IMR-90 (cell line): ENCODE data around the gene FERD3L. TPM values are rescaled to one million over a fixed set of nuclear protein-coding genes. Genes with fewer than 3 reads are reported as not detected.

Experiments
- ATAC-seq: fragments of 200-7000 bp; cut with Tn5 transposase; 2 replicates; pipeline ENCODE4 v1.9.1; 2020; ENCODE audit warnings: low read depth, mild to moderate bottlenecking, moderate library complexity
- BruUV-seq: library from RNA; stranded (reverse); fragments of 400-500 nt; replicated peaks from 2 replicates; lab custom pipeline; 2021; lab: Mats Ljungman, UMichigan
- CTCF ChIA-PET: fragments of 300-600 bp; formaldehyde crosslinking; extraction: SDS; loops from one replicate; lab custom pipeline; 2021; ENCODE audit warnings: antibody characterized with exemption; lab: Yijun Ruan, JAX
- POLR2A ChIA-PET: fragments of 300-600 bp; sonication (Branson Sonifier 250); formaldehyde crosslinking; loops from one replicate; lab custom pipeline; 2022; ENCODE audit warnings: antibody characterized with exemption; ENCODE audit not compliant: unreplicated experiment; lab: Charles Lee
- DNase-seq: peaks from one replicate; pipeline ENCODE4 v3.0.0; 2013
- H2AFZ ChIP-seq: replicated peaks from 2 replicates; pipeline ENCODE3; 2013; ENCODE audit warnings: low read length, mild to moderate bottlenecking; ENCODE audit not compliant: poor library complexity
- H2AK5ac ChIP-seq: 2 replicates; pipeline ENCODE4 v1.6.1; 2013; ENCODE audit warnings: low read depth, low read length, inconsistent platforms
- H2AK9ac ChIP-seq: replicated peaks from 2 replicates; pipeline ENCODE3; 2013; ENCODE audit warnings: mild to moderate bottlenecking, low read depth, low read length, moderate library complexity; ENCODE audit not compliant: poor library complexity
- H2BK120ac ChIP-seq: 2 replicates; pipeline ENCODE4 v1.6.1; 2013; ENCODE audit warnings: low read depth, low read length, inconsistent platforms
- H2BK15ac ChIP-seq: 3 replicates; pipeline ENCODE4 v1.6.1; 2013; ENCODE audit warnings: low read depth, low read length, inconsistent platforms
- H2BK20ac ChIP-seq: 2 replicates; pipeline ENCODE4 v1.6.1; 2013; ENCODE audit warnings: low read depth, mild to moderate bottlenecking, inconsistent platforms, low read length, moderate library complexity
- H2BK5ac ChIP-seq: 2 replicates; pipeline ENCODE4 v1.6.1; 2013; ENCODE audit warnings: mild to moderate bottlenecking, low read depth, low read length, inconsistent platforms; ENCODE audit not compliant: poor library complexity, severe bottlenecking
- H3K14ac ChIP-seq: replicated peaks from 2 replicates; pipeline ENCODE4 v1.6.1; 2013; ENCODE audit warnings: low read depth, low read length, inconsistent platforms
- H3K18ac ChIP-seq: 2 replicates; pipeline ENCODE4 v1.6.1; 2013; ENCODE audit warnings: low read depth, low read length, control low read depth
- H3K23ac ChIP-seq: 2 replicates; pipeline ENCODE4 v1.6.1; 2013; ENCODE audit warnings: low read depth, low read length, inconsistent platforms
- H3K27ac ChIP-seq: 2 replicates; pipeline ENCODE4 v1.5.1; 2013; ENCODE audit warnings: mild to moderate bottlenecking, control low read depth, low read length; ENCODE audit not compliant: insufficient read depth
- H3K27me3 ChIP-seq: 2 replicates; pipeline ENCODE4 v1.6.1; 2013; ENCODE audit warnings: low read length; ENCODE audit not compliant: control insufficient read depth, insufficient read depth
- H3K36me3 ChIP-seq: 2 replicates; pipeline ENCODE4 v1.6.1; 2013; ENCODE audit warnings: low read length, mixed read lengths; ENCODE audit not compliant: control insufficient read depth, insufficient read depth
- H3K4ac ChIP-seq: 2 replicates; pipeline ENCODE4 v1.6.1; 2013; ENCODE audit warnings: low read depth, low read length, inconsistent platforms
- H3K4me1 ChIP-seq: 2 replicates; pipeline ENCODE4 v1.6.1; 2013; ENCODE audit warnings: low read length, mixed read lengths; ENCODE audit not compliant: control insufficient read depth, insufficient read depth
- H3K4me2 ChIP-seq: 2 replicates; pipeline ENCODE4 v1.6.1; 2013; ENCODE audit warnings: low read depth, mild to moderate bottlenecking, control low read depth, low read length, moderate library complexity
- H3K4me3 ChIP-seq: 2 replicates; pipeline ENCODE4 v1.5.1; 2013; ENCODE audit warnings: low read depth, mild to moderate bottlenecking, control low read depth, low read length, moderate library complexity; ENCODE audit not compliant: insufficient read depth
- H3K56ac ChIP-seq: 2 replicates; pipeline ENCODE4 v1.6.1; 2013; ENCODE audit warnings: low read length, inconsistent platforms; ENCODE audit not compliant: insufficient read depth; ENCODE audit errors: extremely low read depth
- H3K79me1 ChIP-seq, 2 experiments: 2 replicates each; pipeline ENCODE4 v1.6.1; 2013; ENCODE audit warnings: low read length in 2 of 2, inconsistent platforms in 1 of 2, low read depth in 1 of 2
- H3K9ac ChIP-seq: 2 replicates; pipeline ENCODE4 v1.6.1; 2013; ENCODE audit warnings: low read depth, low read length, control low read depth
- H3K9me1 ChIP-seq: 2 replicates; pipeline ENCODE4 v1.6.1; 2013; ENCODE audit warnings: low read length, inconsistent platforms; ENCODE audit not compliant: insufficient read depth
- H3K9me3 ChIP-seq: 2 replicates; pipeline ENCODE4 v1.6.1; 2013; ENCODE audit warnings: low read length; ENCODE audit not compliant: control insufficient read depth, insufficient read depth
- H4K20me1 ChIP-seq: 2 replicates; pipeline ENCODE4 v1.6.1; 2013; ENCODE audit warnings: low read length, inconsistent platforms; ENCODE audit not compliant: insufficient read depth
- H4K5ac ChIP-seq: 2 replicates; pipeline ENCODE4 v1.6.1; 2013; ENCODE audit warnings: mild to moderate bottlenecking, low read depth, low read length, control low read depth
- H4K8ac ChIP-seq, 2 experiments: 2 replicates each; pipeline ENCODE4 v1.6.1; 2013; ENCODE audit warnings: low read depth in 2 of 2, low read length in 2 of 2, control low read depth in 1 of 2, inconsistent platforms in 1 of 2
- H4K91ac ChIP-seq: 2 replicates; pipeline ENCODE4 v1.6.1; 2013; ENCODE audit warnings: low read depth, low read length, inconsistent platforms; ENCODE audit not compliant: insufficient read depth
- BHLHE40 ChIP-seq: fragments of 150-350 bp; IDR thresholded peaks from 2 replicates; pipeline ENCODE4 v1.6.1; 2016; ENCODE audit warnings: mild to moderate bottlenecking, low read depth, low read length
- CEBPB ChIP-seq: IDR thresholded peaks from 2 replicates; pipeline ENCODE4 v1.6.1; 2012; ENCODE audit warnings: low read depth, low read length, improper control_type of control experiment
- CHD1 ChIP-seq: IDR thresholded peaks from 2 replicates; pipeline ENCODE4 v1.6.1; 2012; ENCODE audit warnings: low read depth, low read length, improper control_type of control experiment
- MAFK ChIP-seq: IDR thresholded peaks from 2 replicates; pipeline ENCODE4 v1.6.1; 2012; ENCODE audit warnings: low read depth, low read length, improper control_type of control experiment
- MXI1 ChIP-seq: IDR thresholded peaks from 2 replicates; pipeline ENCODE4 v1.6.1; 2012; ENCODE audit warnings: low read depth, mild to moderate bottlenecking, low read length, moderate library complexity, borderline replicate concordance
- POLR2A ChIP-seq: IDR thresholded peaks from 2 replicates; pipeline ENCODE4 v1.6.1; 2012; ENCODE audit warnings: mild to moderate bottlenecking, low read depth, low read length
- RAD21 ChIP-seq: IDR thresholded peaks from 2 replicates; pipeline ENCODE4 v1.6.1; 2012; ENCODE audit warnings: low read length, improper control_type of control experiment
- RCOR1 ChIP-seq: IDR thresholded peaks from 2 replicates; pipeline ENCODE4 v1.6.1; 2012; ENCODE audit warnings: mild to moderate bottlenecking, low read length, improper control_type of control experiment; ENCODE audit not compliant: insufficient replicate concordance
- SMC3 ChIP-seq: fragments of 150-350 bp; IDR thresholded peaks from 2 replicates; pipeline ENCODE4 v1.6.1; 2016; ENCODE audit warnings: low read depth, mild to moderate bottlenecking, antibody characterized with exemption, low read length, moderate library complexity
- WGBS, 2 experiments: methylation state at CpG; one replicate each; pipeline versions ENCODE4 v1.1.5 to v1.1.7; 2013; ENCODE audit warnings: missing lambda C conversion rate in 2 of 2; ENCODE audit not compliant: insufficient read length in 1 of 2; ENCODE audit errors: extremely low coverage in 2 of 2; 5-methylcytosine and 5-hydroxymethylcytosine counted together
- dilution Hi-C: fragments of 300-500 bp; cut with HindIII; formaldehyde crosslinking; loops from one replicate; pipeline ENCODE4 v1.14.3; 2018; ENCODE audit warnings: low sequenced_read_pairs; ENCODE audit not compliant: unreplicated experiment
- in situ Hi-C: fragments of 300-500 bp; cut with MboI; formaldehyde crosslinking; loops from 3 replicates; pipeline ENCODE4 v1.14.3; 2019; ENCODE audit warnings: low sequenced_read_pairs, inconsistent platforms, mixed read lengths
- intact Hi-C: fragments of 100-400 bp; cut with micrococcal nuclease; formaldehyde crosslinking; loops from 2 replicates; pipeline ENCODE4 v1.10.0; 2022
- polyA plus RNA-seq, 3 experiments: library from polyadenylated mRNA; depleted of rRNA; stranded (reverse); fragments of >200 nt; gene quantifications; 2 replicates each; pipeline ENCODE4 v1.2.3, GENCODE V29; 2012; ENCODE audit warnings: low replicate concordance in 1 of 3
- total RNA-seq: library from RNA; depleted of rRNA; stranded (reverse); fragments of >200 nt; gene quantifications from 2 replicates; pipeline ENCODE4 v1.2.3, GENCODE V29; 2012
- TF ChIP-seq, protein P1 (sequence below): conservative IDR thresholded peaks from 2 replicates; pipeline ENCODE4 v1.5.1; 2012; ENCODE audit warnings: mild to moderate bottlenecking, low read depth, low read length, improper control_type of control experiment
- TF ChIP-seq, protein P2 (sequence below): fragments of 150-350 bp; IDR thresholded peaks from 2 replicates; pipeline ENCODE4 v1.6.1; 2016; ENCODE audit warnings: low read depth, mild to moderate bottlenecking, low read length, moderate library complexity, borderline replicate concordance

FERD3L gene
- total and polyA plus RNA-seq, 2 of the 4 experiments (the other 2 are of a cell fraction) = not detected

DNA sequence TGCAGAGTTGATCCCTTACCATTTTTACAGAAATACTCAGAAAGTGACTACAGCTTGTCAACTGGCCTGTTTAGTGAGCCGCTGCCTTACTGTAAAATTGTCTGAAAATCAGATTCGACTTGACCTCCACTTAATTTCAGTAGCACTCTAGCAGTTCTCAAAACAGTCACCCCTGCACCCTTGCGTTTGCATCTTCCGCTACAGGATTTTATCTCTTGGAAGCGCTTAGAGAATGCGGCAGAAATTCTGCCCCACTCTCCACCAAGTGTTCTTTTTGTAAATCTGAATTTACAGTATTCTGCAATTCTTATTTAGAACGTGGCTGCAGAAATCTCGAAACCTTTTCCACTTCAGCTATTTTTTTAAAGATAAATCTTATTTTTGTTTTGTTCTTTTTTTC is 25.8 kb downstream of the FERD3L start:
- H3K27me3 ChIP-seq = no peaks in the 10 kb centered on the region
- peak overlapping the region; percentile 38; the same call in 1 of the 2 replicates for H3K4ac ChIP-seq
- peak overlapping the region; percentile 82 for H2AFZ ChIP-seq
- no peaks in the 10 kb centered on the region for H3K36me3 ChIP-seq
- no peak overlapping the region for H3K9ac ChIP-seq
- no peak overlapping the region for H2AK9ac ChIP-seq
- dilution Hi-C loops (no loop called here), intact Hi-C loops (loop anchor here (5.0 to 10.0 kb wide), 2 partner anchors 227 to 365 kb away; no protein-coding TSS in a partner anchor), in situ Hi-C loops (loop anchor here (10.0 to 25.0 kb wide), 2 partner anchors 425 to 757 kb away; no protein-coding TSS in a partner anchor)
- peak overlapping the region; percentile 78; the same call in 1 of the 2 replicates for H3K23ac ChIP-seq
- H2BK120ac ChIP-seq = peak overlapping the region; percentile 37
- ChIA-PET CTCF (no interaction called here), POLR2A (no interaction called here)
- H3K14ac ChIP-seq = peak overlapping the region; percentile 62; the same call in 1 of the 2 replicates
- H2BK5ac ChIP-seq = no peak overlapping the region
- peak overlapping the region; percentile 46; the same call in 1 of the 2 replicates for H4K91ac ChIP-seq
- no peak overlapping the region for H2AK5ac ChIP-seq
- no TSS peak for BruUV-seq
- H3K27ac ChIP-seq = no peak overlapping the region; the same call in 1 of the 2 replicates
- peaks cover 7 to 22% of the 10 kb centered on the region in 2 experiments; a peak in 3 of 4 replicates for H3K79me1 ChIP-seq
- WGBS, 2 experiments = 82% methylated on average over 2 of the region's 8 CpGs; no CpG with 5 or more reads in 1 of the 2 experiments
- H4K20me1 ChIP-seq = no peaks in the 10 kb centered on the region
- H3K9me3 ChIP-seq = no peaks in the 10 kb centered on the region
- no peak overlapping the region for H2BK15ac ChIP-seq
- H4K8ac ChIP-seq = peak overlapping the region in 1 of 2 experiments; percentile 48; a peak in 1 of 4 replicates
- no peak overlapping the region for H4K5ac ChIP-seq
- TF ChIP-seq CEBPB (no peak), MXI1 (no peak), POLR2A (no peak), RCOR1 (no peak), MAFK (no peak), RAD21 (no peak), CHD1 (no peak), SMC3 (no peak), BHLHE40 (no peak)
- TF ChIP-seq, protein P1, sequence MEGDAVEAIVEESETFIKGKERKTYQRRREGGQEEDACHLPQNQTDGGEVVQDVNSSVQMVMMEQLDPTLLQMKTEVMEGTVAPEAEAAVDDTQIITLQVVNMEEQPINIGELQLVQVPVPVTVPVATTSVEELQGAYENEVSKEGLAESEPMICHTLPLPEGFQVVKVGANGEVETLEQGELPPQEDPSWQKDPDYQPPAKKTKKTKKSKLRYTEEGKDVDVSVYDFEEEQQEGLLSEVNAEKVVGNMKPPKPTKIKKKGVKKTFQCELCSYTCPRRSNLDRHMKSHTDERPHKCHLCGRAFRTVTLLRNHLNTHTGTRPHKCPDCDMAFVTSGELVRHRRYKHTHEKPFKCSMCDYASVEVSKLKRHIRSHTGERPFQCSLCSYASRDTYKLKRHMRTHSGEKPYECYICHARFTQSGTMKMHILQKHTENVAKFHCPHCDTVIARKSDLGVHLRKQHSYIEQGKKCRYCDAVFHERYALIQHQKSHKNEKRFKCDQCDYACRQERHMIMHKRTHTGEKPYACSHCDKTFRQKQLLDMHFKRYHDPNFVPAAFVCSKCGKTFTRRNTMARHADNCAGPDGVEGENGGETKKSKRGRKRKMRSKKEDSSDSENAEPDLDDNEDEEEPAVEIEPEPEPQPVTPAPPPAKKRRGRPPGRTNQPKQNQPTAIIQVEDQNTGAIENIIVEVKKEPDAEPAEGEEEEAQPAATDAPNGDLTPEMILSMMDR = no peak
- TF ChIP-seq, protein P2, sequence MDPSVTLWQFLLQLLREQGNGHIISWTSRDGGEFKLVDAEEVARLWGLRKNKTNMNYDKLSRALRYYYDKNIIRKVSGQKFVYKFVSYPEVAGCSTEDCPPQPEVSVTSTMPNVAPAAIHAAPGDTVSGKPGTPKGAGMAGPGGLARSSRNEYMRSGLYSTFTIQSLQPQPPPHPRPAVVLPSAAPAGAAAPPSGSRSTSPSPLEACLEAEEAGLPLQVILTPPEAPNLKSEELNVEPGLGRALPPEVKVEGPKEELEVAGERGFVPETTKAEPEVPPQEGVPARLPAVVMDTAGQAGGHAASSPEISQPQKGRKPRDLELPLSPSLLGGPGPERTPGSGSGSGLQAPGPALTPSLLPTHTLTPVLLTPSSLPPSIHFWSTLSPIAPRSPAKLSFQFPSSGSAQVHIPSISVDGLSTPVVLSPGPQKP = no peak
- H3K4me2 ChIP-seq = no peak overlapping the region; the same call in 1 of the 2 replicates
- no peak for ATAC-seq
- no peaks in the 10 kb centered on the region for H3K9me1 ChIP-seq
- H3K56ac ChIP-seq = no peak overlapping the region
- H2BK20ac ChIP-seq = peak overlapping the region; percentile 37; the same call in 1 of the 2 replicates
- H3K4me3 ChIP-seq = no peak overlapping the region
- H3K18ac ChIP-seq = no peak overlapping the region
- no peak for DNase-seq
- no peaks in the 10 kb centered on the region; the same call in 1 of the 2 replicates for H3K4me1 ChIP-seq
